GM18873 (cell line): ENCODE measurements around the gene ZNF8.
"Not testable (repeated sequence)": the region's sequence is repeated elsewhere in the genome, so short reads cannot be mapped to it uniquely, and the experiment has no call there.

ENCODE experiments used
- ATAC-seq: cut with Tn5 transposase; IDR thresholded peaks from one replicate; pipeline ENCODE4 v1.9.1; 2021; ENCODE audit warnings: mild to moderate bottlenecking, moderate library complexity, moderate number of reproducible peaks; ENCODE audit not compliant: unreplicated experiment, low FRiP score

ZNF8 gene

GRCh38 chr19:58278541-58279041, at the start of gene ZNF8:
ZNF8 (plus strand) TSS chr19:58278955; CDS start chr19:58279082, 127 bp downstream.
- ATAC-seq, result peak; percentile 94

GRCh38 chr19:58229255-58229639, 49.5 kb upstream of the ZNF8 start:
- ATAC-seq, result no peak

GRCh38 chr19:58237324-58237723, 41.4 kb upstream of the ZNF8 start:
- no peak for ATAC-seq

GRCh38 chr19:58243351-58243750, 35.4 kb upstream of the ZNF8 start:
- no peak for ATAC-seq

- no peak for ATAC-seq
Observed at GRCh38 chr19:58248886-58249285, 29.9 kb upstream of the ZNF8 start.

- no peak for ATAC-seq
Observed at GRCh38 chr19:58252102-58252685, 26.6 kb upstream of the ZNF8 start.

- not testable (repeated sequence) for ATAC-seq
Observed at GRCh38 chr19:58258259-58258658, 20.5 kb upstream of the ZNF8 start.

GRCh38 chr19:58261600-58261967, 17.2 kb upstream of the ZNF8 start:
- ATAC-seq, result no peak

GRCh38 chr19:58261968-58262921, 16.5 kb upstream of the ZNF8 start:
- no peak for ATAC-seq

- no peak for ATAC-seq
Observed at GRCh38 chr19:58262922-58263296, 15.8 kb upstream of the ZNF8 start.

- ATAC-seq, result no peak
Observed at GRCh38 chr19:58265100-58265499, 13.7 kb upstream of the ZNF8 start.

GRCh38 chr19:58268344-58268743, 10.4 kb upstream of the ZNF8 start:
- no peak for ATAC-seq

GRCh38 chr19:58274771-58275201, 4.0 kb upstream of the ZNF8 start:
- no peak for ATAC-seq

- no peak for ATAC-seq
Observed at GRCh38 chr19:58275564-58275963, 3.2 kb upstream of the ZNF8 start.

GRCh38 chr19:58277197-58277596, 1.6 kb upstream of the ZNF8 start:
- ATAC-seq, result no peak

- ATAC-seq, result peak; percentile 1
Observed at GRCh38 chr19:58277748-58278540, 811 bp upstream of the ZNF8 start.

GRCh38 chr19:58279042-58279924, 528 bp downstream of the ZNF8 start:
- no peak for ATAC-seq

GRCh38 chr19:58279925-58280316, 1.2 kb downstream of the ZNF8 start:
- no peak for ATAC-seq

- no peak for ATAC-seq
Observed at GRCh38 chr19:58284199-58284598, 5.4 kb downstream of the ZNF8 start.

- ATAC-seq, result no peak
Observed at GRCh38 chr19:58291943-58292342, 13.2 kb downstream of the ZNF8 start.
